DMS 273 (cell line): ENCODE data around the gene HSPB8.
"Not testable (repeated sequence)": the region's sequence is repeated elsewhere in the genome, so short reads cannot be mapped to it uniquely, and the experiment has no call there.

Experiments used
- DNase-seq: peaks from one replicate; lab custom pipeline; 2025; ENCODE audit not compliant: unreplicated experiment; lab: John Stamatoyannopoulos, UW

HSPB8 gene

DNA sequence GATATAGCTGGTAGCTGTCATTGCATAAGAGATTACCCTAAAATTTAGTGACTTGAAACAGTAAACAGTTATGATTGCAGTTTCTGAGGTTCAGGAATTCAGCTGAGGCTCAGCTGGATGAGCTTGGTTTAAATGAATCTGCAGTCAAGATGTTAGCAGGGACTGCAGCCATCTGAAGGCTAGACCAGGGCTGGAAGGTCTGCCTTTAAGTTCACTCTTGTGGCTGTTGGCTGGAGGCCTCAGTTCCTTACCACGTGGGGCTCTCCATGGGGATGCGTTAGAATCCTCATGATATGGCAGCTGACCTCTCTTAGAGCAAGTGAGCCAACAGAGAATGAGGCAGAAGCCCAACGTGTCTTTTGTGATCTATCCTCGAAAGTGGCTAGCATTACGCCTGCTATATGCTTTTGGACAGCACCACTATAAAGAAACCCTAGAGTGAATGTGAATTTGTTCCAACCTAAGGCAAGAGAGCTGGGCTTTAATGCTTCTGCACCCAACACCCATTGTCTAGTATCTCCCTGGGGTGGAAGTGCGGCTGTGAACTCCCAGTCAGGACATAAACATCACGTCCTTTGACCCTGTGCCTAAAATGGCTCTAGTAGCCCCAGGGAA lies 26.0 kb downstream of the HSPB8 start:
- DNase-seq: no peak

DNA sequence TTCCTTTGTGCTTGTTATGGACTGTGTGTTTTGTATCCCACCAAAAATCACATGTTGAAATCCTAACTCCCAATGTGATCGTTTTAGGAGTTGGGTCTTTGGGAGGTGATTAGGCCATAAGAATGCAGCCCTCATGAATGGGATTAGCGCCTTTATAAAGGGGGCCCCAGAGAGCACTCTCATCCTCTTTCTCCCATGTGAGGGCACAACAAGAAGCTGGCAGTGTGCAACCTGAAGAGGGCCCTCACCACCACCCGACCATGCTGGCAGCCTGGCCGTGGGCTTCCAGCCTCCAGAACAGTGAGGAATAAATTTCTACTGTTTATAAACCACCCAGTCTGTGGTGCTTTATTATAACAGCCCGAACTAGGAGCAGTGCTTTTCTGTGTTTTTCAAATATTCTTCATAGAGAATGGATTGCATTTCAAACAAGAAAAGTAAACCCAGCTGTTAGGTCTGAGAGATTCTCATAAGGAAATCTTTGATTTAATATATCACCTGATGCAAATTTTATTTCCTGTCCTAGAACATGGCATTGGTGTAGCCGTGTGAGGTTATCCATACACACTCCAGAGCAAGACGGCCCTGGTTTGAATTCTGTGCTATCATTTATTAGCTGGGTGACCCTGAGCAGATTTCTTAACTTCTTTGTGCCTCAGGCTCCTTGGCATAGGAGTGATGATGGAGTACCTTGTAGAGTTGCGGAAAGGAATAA lies 27.8 kb downstream of the HSPB8 start:
- DNase-seq: peak; percentile 24

DNA sequence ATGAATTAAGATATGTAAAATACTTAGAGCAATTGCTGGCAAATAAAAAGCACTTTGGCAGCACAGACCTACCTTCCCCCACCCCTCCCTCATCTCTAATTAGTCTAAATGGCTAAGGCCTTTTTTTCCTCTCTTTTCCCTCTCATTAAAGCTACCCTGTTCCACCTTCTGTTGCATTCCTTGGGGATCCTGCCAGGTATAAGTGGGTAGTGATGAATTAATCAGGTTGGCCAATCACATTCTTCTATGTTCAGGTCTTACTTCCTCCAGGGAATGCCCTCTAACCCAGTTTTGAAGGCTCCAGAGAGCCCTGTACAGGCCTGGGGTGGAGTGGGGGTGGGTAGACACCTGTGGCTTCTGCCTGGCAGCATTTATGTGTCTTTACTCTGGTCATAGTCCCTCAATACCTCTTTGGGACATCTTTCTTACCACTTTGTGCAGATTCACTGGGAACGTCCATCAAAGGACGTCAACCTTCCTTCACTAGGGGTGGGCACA lies 28.4 kb downstream of the HSPB8 start:
- DNase-seq: no peak

DNA sequence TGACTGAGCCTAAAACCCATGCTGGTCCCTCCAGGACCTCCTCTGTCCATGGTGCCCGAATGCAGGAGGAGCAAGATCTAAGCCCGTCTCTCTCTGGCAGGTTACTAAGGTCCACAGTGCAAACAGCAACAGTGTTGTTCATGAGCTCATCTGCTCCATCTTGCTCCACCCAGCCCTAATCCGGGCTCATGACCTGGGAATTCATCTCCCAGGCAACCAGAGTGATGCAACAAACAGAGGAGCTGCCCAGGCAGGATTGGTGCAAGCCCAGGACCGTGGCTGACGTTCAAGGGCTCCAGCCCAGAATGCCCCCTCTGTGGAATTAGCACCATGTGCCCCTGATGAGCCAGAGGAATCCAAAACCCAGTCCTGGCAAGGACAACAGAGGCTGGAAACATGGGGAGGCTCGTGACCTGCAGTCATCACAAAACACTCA lies 29.9 kb downstream of the HSPB8 start:
- peak; percentile 43 for DNase-seq

DNA sequence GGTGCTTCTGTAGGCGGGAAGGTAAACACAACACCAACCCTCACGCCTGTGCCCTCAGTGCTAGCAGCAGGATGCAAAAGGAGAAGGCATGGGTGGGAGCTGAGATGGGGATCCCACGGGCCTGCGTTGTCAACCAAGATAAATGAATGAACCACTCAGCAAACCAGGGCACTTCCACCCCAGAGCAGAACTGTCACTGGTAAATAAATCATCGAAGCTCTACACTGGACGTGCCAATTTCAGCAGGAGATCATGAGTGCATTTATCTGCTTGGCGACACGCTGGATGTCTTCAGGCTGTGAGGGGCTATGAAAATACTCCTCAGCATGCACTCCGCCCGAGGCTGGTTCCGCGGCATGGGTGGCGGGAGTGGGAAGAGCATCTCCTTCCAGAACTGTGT lies 33.2 kb downstream of the HSPB8 start:
- no peak for DNase-seq

DNA sequence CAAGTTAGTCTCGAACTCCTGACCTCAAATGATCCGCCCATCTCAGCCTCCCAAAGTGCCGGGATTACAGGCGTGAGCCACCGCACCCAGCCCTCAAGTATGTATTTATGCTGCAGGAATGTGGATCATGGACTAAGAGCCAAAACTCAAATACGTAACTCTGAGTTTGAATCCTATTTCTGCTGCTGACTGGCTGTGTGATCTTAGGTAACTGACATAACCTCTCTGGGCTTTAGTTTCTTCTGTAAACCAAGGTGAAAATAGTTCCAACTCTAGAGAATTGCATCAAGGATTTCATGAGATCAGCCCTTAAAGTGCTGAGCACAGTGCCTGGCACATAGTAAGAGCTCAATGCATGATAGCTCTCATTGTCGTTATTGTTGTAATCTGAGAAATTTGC lies 37.4 kb downstream of the HSPB8 start:
- DNase-seq: no peak

DNA sequence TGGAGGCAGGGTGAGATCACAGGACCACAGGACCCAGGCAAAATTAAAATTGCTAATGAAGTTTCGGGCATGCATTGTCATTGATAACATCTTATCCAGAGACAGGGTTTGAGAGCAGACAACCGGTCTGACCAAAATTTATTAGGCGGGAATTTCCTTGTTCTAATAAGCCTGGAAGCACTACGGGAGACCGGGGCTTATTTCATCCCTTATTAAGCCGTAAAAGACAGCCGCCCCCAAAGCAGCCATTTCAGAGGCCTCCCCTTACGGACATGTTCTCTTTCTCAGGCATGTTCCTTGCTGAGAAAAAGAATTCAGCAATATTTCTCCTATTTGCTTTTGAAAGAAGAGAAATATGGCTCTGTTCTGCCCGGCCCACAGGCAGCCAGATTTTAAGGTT lies 40.1 kb downstream of the HSPB8 start:
- not testable (repeated sequence) for DNase-seq

DNA sequence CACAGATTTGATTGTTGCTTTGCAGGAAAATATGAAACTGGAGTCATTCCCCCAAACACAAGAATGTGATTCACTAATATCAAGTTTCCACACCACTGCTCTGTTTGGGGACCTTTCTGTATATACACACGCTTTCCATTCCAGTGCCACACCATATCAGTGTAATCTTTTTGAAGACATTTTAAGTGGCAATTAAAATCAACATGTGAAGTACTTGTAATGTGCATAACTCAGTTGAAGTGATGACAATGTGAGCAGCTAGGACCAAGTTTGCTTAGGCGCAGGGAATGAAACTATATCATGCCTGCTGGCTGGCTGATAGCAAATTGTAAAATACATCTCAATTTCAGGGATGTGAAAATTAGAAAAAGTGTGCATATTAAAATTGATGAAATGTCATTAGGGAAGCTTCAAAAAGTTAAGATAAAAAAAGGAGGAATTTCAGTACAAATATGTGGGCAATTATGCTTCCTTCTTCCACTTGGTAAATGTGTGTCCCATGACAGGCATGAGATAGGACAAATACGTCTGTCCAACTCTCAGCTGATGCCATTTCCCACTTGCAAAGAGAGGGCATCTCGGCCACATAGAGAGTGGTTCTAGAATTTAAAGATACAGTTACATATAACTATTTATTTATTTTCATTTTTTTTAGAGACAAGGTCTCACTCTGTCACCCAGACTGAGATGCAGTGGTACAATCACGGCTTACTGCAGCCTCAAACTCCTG lies 43.7 kb downstream of the HSPB8 start:
- no peak for DNase-seq

DNA sequence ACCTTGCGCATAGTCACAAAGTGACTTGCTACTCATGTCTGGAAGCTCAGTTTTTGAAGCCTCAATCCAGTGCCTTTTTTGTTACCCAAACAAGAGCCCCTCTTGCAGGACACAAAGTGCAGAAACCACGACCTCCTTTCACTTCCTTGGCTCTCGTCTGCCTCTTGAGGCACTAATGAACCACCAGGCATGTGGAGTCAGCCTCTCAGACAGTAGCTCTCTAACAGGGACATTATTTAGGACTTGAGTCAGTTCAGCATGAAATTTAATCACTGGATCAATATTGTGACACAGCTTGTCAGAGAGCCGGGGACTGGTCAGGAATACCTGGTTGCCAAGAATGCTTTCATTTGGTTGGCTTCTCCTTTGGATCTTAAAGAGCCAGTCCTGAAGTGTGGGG lies 46.7 kb downstream of the HSPB8 start:
- DNase-seq: peak; percentile 7

DNA sequence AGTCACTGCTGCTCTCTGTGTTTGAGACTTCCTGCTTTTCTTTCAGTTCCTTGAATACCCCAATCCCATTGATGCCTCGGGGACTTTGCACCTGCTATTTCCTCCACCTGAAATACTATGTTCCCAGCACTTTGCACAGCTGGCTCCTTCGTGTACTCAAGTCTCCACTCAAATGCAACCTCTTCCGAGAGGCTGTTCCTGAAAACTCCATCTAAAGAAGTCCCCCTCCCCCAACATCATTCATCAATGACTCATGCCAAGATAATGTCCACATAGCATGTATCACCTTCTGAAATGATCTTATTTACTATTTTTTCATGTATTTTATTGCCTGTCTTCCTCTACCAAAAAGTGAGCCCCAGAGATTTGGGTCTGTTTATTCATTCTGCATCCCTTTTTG lies 48.6 kb downstream of the HSPB8 start:
- no peak for DNase-seq

DNA sequence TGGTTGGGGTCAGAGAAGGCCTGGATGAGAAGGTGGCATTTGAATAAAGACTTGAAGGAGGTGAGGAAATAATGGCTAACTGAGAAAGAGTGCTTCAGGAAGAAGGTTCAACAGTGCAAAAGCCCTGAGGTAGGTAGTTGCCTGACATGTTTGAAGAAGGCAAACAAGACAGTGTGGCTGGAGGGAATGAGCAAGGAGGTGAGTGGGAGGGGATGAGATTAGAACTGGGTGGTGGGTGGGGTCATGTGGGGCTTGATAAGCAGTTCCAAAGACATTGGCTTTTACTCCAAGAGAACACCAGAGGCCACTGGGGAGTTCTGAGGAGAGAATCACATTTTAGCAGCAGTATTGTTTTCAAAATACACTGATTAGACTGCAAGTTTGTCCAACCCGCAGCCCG lies 50.5 kb downstream of the HSPB8 start:
- DNase-seq: no peak

DNA sequence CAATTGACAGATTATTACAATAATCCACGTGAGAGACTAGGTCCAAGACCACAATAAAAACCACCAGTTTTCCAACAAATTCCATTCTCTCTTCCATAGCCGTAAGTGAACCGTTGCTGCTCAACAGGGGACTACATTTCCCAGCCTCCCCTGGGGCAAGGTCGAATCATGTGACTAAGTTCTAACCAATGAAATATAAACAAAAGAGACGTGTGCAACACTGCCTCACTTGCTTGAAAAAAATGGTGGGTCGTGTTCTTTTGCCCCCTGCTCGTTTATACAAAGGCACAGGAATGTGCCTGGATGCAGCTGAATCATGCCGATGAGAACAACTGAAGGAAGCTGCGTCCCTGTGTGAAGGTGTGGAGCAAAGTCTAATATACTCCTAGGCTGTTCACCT lies 51.1 kb downstream of the HSPB8 start:
- peak; percentile 30 for DNase-seq

DNA sequence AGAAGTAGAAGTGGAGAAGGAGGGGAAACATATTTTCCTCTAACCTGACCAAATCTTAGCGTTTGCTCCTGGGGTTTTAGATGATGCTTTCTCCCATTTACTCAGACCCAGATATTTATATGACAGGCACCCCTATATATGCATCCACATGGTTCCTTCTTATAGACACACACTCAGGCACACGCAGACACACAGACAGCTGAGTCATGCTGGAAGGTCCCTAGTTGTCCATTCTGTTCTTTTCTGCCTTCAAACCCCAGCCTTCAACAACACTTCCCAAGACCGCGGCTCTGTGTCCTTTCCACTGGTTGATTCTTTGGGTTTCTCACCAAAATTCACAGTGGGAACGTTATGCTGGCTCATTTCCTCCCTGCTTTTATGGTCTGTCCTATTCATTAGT lies 52.1 kb downstream of the HSPB8 start:
- DNase-seq: no peak

DNA sequence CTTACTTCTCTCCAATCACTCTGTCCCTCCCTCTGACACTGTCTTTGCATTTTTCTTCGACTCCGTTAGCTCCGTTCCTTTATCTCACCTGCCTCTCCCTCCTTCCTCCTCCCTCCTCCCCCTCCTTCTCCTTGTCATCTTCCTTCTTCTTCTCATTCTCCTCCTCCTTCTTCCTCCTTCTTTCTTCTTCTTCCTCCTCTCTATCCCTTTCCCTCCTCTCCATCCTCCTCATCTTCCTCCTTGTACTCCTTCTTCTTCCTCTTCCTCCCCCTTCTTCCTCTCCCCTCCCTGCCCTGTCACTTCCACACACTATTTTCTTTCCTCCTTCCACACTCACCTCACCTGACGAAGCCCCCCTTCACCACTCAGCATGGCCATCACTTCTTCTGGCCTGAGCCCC lies 53.0 kb downstream of the HSPB8 start:
- no peak for DNase-seq

DNA sequence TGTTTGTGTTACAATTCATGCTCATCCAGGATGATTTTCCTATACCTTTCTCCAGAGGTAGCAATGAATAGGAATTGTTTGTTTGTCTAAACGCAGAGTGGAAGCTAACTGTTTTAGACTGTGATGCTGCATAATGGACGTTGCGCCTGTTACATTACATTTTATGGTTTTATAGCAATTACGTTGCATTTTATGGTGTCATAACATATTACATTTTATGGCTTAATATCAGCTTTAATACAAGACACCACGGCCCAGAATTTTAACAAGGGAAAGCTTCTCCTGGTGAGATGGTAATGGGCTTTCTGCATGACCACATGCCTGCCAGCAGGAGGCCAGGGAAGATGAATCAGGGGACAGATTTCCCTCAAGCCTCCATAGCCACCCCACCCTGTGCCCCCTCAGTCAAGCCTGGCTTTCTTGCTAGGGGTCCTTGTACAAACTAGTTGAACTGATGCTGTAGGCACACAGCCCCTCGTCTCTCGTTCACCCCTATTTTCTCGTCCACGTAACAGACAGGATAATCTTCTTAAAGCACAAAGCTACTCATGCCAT lies 56.5 kb downstream of the HSPB8 start:
- DNase-seq: peak; percentile 8

DNA sequence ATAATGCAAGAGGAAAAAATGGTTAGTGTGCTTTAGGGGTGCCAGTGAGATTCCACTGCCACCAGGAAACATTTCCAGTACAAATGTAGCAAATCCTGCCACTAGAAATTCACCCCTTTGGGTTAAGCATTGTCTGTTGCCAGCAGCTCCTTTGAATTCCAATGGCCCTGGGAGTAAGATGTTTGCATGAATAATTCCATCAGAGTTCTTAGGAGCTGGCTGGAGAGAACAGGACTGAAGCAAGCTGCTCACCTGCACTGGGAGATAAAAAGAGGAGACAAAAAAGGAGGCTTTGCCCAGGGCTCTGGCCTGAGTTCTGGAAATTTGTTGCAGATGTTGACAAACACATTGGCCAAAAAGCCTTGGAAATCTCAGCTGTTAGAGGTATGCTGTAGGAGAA lies 57.6 kb downstream of the HSPB8 start:
- no peak for DNase-seq

DNA sequence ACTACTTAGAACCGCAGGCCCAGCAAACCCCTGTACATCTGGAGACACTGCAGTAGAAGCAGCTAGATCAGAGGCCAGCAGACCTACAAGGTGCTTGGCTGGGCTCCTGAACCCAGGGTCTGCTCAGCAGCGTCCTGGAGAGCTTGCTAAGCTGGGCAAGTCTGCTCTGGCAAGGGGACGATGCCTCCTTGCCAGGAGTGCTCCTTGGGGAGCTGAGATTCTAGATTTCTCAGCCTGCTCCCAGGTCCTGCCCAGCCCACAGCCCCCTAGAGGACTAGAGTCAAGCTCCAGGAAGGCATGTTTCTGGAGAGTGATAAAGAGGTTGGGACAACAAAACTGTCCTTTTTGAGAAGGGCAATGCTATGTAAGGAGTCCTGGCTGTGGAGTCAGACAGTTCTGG lies 60.3 kb downstream of the HSPB8 start:
- peak; percentile 21 for DNase-seq

DNA sequence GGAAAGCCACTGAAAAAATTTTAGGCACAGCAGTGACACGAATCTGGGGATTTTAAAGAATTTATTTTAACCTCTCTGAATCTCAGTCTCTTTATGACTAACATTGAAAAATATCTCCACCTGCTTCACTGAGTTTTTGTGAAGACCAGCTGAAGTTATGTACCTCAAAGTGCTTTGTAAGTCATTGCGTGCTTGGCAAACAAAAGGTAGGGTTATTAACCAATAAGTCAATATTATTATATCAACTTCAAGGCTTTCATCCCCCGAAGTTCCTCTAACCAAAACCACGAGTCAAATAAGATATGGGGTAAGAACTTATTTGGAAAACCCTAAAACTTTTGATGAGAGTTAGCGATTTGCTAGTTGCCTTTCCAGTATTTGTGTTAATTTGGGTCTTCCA lies 62.3 kb downstream of the HSPB8 start:
- DNase-seq: no peak

DNA sequence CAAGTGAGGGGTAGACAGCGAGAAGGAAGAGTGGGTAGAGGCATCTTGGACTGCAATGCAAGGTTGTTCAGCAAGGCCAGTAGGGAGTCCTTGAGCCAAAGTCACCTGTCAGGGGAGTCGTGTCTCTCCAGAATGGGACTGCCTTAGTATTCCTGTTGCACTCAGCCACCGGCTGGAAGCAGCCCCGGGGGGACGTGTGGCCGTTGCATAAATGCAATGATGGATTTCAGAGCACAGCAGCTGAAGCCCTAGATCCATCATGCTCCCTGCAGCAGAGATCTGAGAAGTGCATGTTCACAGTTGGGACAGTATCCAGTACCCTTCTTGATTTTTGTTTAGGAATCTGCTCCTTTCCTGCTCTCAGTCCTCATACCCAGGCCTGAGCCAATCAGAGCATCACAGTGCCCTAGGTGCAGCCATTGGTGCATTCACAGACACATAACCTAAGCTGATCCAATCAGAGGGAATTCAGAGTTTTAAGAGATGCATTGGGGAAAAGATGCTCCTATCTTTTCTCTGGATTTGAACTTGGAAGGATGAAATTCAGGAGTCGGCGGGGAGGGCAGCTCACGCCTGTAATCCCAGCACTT lies 62.9 kb downstream of the HSPB8 start:
- DNase-seq: no peak
